Spleen (tissue), 7 donors: ENCODE measurements around the gene LARP4.

ENCODE experiments used
- POLR2A ChIP-seq, 3 donors: fragments of 450-650 bp; IDR thresholded peaks; one replicate each; pipeline ENCODE4 v1.5.1; 2017; ENCODE audit warnings: antibody characterized with exemption in 3 of 3, mild to moderate bottlenecking in 1 of 3
- POLR2AphosphoS5 ChIP-seq, 3 donors: sonication (generic); formaldehyde crosslinking; IDR thresholded peaks; one replicate each; pipeline ENCODE4 v1.5.1; 2017; ENCODE audit warnings: antibody characterized with exemption in 3 of 3
- TF ChIP-seq, protein P1 (sequence below), 11 experiments: fragments of 200-600 bp in 7 of 11; fragments of 450-650 bp in 4 of 11; sonication (generic) in 4 of 11; IDR thresholded peaks in 8 of 11; conservative IDR thresholded peaks in 3 of 11; 1 replicate in 7 of 11; 2 replicates in 4 of 11; pipeline versions ENCODE4 v1.4.0 to v1.8.0; 2016 to 2021; ENCODE audit warnings: antibody characterized with exemption in 11 of 11, inconsistent platforms in 4 of 11, mild to moderate bottlenecking in 1 of 11
- donor health status: DM: no; HTN: no; CAD: no; lungs with moderate emphysema.
- donor health status: DM: no; HTN: no; CAD: no.
- donor health status: DM: no; HTN: no; CAD: no.

DNA sequence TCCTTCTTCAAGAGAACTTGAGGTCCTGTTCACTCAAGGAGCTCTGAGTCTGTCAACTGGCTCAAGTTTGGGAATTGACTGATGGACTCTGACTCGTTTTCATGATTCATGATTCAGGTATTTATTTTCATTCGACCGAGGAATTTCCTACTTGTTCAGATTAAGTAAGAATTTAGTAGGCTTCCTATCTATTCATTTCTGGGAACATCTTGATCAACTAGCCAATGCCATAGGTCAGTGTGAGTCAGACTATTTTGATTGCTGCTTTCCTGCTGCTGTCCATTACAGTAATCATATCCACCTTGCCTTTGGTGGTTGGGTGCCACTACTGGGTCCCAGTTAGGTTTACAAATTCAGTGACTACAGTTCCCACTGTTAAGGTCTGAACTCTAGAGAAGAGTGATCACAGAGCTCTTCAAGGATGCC is 10.4 kb upstream of the LARP4 start:
- TF ChIP-seq, protein P1, sequence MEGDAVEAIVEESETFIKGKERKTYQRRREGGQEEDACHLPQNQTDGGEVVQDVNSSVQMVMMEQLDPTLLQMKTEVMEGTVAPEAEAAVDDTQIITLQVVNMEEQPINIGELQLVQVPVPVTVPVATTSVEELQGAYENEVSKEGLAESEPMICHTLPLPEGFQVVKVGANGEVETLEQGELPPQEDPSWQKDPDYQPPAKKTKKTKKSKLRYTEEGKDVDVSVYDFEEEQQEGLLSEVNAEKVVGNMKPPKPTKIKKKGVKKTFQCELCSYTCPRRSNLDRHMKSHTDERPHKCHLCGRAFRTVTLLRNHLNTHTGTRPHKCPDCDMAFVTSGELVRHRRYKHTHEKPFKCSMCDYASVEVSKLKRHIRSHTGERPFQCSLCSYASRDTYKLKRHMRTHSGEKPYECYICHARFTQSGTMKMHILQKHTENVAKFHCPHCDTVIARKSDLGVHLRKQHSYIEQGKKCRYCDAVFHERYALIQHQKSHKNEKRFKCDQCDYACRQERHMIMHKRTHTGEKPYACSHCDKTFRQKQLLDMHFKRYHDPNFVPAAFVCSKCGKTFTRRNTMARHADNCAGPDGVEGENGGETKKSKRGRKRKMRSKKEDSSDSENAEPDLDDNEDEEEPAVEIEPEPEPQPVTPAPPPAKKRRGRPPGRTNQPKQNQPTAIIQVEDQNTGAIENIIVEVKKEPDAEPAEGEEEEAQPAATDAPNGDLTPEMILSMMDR (IDR thresholded peaks at IDR 0.05 in 8 of 11, conservative IDR thresholded peaks at IDR 0.05 in 3 of 11): no peak
- TF ChIP-seq POLR2AphosphoS5 (IDR thresholded peaks at IDR 0.05) (no peak), POLR2A (IDR thresholded peaks at IDR 0.05) (no peak)
